CD4-positive, alpha-beta T cell treated with Interferon gamma for 1 hour (primary cell): ENCODE results near the gene COL5A1.
"Not testable (repeated sequence)": the region's sequence is repeated elsewhere in the genome, so short reads cannot be mapped to it uniquely, and the experiment has no call there.

ENCODE experiments used
- DNase-seq: peaks from one replicate; pipeline ENCODE4 v3.0.0-alpha.2; 2020

COL5A1 gene

DNA sequence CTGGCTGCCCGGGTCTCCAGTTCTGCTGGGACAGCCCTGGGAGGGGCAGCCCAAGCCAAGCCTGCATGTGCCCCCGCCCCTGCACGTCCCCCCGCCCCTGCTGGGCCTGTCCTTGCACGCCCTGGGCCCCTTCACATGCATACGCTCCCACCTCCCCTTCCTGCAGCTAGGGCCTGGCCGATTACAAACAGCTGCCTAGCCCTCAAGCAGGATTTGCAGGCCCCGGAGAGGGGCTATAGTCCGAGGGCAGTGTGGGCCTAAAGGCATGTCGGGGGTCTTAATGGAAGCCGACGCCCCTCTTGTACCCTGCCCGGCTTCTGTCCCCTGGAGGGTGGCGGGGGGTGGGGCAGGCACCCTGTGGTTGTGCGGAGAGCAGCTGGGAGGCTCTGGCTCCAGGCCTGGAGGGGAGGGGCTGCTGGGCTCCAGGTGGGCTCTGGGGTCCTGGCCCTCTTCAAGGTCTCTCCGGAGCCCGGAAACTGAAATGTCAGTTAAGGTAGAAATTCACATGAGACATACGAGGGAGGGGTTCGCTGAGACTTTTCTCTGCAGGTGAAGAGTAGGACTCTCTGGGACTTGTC is 16.9 kb downstream of the COL5A1 start:
- no peak for DNase-seq

DNA sequence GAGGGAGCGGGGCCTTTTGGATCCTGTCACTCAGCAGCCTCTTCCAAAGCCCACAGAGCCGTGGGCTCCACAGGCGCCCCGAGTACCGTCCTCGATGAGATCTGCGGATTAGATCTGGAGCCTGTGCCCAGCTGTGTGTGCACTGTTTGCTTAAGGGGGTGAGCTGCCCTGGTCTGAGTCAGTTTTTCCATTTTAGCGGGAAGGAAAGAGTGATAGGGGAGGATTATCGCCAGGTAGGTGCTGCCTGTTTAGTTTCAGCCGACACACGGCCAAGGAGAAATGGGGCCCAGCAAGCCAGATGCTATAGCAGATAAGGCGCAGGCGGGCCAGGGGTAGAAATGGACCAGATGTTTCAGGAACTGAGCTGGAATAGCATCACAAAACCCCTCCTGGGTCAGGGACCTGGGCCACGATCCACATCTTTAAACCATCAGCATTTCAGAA is 18.1 kb downstream of the COL5A1 start:
- DNase-seq: no peak

DNA sequence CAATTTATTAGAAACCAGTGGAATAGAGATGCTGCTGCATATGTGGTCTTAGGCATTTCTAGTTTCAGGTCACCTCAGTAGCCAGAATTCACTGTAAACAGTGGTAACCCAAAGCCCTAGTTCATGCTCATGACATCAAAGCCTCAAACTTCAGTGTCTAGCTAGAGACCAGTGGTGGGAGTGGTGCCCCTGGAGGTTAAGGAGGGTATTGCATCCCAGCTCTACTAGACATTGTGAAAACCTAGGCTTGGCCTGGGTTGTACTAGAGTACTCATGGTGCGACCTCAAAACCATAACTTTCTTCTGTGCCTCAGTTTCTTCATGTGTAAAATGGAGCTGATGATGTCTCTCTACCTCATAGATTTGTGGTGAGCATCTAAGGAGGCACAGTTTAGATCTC is 18.8 kb downstream of the COL5A1 start:
- no peak for DNase-seq

DNA sequence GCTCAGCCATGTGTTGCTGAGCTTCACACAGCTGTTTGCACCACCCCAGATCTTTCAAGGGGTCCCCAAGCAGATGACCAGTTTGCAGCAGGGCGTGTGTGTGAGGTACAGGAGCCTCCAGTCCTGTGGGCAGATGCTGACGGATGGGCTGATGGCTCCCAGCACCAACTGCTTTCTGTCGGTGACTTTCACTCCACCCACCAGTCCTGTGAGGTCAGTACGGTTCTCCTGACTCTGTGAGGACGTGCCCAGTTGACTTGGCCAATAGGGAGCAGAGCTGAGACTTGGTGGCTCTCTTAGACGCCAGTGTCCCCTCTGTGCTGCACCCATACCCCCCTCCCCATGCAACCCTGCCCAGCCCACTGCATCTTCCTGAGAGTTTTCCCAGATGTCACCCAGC is 19.7 kb downstream of the COL5A1 start:
- no peak for DNase-seq

DNA sequence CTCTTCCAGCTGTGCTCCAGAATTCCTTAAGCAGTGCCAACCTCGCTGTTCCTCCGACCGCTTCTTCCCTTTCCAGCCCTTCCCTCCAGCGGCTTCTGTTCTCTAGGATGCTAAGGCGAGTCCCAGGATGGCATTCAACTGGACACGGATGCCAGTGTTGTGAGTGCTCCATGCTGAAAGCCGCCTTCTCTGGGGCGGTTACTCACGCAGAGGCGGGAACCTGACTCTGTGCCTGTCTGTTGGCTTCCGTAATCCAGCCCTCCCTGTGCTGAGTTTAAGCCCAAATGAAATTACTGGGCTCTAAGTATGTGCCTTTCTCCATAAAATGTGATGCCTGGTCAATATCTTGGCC is 20.2 kb downstream of the COL5A1 start:
- DNase-seq: no peak

DNA sequence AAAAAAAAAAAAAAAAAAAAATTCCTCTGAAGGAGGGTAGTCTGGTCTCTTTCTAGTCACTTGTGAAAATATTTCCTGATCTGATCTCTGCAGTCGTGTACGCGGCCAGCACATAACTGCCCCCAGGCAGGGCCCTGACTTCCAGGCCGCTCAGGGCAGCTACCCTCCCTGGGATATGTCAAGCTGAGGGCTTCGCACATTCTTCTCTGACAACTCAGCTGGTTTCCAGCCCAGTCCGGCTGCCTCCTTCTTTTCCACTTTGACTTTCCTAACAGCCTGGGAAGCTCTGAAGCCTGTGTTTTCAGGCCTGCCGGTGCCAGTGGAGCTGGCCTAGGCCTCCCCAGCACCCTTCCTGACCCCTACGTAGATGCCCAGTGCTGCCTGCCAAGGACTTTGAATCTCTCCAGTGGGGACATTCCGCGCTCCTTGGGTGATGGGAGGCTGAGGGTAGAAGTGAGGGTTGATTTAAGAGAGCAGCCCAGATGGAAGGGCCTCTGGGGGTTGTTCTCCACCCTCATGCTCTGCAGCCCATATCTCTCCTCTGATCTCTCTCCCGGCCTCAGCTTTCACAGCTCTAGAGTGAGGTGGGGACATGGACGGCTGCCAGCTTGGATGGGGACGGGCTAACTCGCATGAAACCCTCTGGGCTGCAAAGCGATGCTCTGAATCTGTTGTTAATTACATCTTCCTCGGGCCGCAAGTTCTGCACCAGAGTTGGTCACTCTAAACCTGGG is 20.7 kb downstream of the COL5A1 start:
- no peak for DNase-seq

DNA sequence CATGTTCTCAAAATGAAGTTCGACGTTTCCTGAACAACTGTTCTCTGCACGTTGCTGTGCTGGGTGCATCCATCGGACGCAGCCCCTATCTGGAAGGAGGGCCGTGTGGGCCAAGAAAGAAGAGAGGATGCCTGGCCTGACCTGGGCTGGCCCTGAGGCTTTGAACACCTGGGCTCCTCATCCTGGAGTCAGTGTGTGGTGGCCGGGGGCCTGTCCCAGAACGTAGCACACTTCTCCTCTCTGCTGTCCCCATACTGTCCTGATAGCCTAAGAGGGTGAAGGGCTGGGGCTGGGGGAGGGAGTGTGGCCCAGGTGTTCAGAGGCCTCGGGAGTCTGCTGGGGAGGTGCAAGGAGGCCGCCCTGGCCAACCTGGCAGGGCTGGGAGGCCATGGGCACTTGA is 21.5 kb downstream of the COL5A1 start:
- DNase-seq: no peak

DNA sequence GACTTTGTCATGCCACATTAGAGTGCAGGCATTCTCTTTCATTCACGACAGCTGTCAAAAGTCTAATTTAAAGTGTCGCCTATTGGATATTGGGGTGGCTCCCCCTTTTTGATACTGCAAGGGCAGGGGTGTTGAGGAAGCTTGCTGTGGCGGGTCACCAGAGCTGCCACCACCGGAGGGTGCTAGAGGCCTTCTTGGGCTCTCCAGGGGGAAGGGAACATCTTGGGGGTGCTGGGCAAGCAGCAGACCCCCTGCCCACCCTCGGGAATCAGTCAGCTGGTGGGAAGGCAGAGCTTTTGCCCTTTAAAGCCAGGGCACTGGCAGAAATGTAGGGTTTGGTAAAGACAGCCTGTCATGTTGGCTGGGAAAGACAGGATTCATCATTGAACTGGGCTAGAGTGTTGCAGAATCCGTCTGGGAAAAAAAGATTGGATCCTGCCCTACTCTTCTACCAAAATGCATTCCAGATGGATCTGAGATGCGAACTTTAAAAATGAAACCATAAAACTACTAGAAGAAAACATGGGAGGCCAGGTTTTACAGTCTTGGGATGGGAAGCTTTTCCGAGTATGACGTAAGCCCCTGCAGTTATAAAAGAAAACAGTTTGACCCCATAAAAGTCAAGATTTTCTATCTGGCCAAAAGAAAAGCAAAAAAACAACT is 22.3 kb downstream of the COL5A1 start:
- no peak for DNase-seq

DNA sequence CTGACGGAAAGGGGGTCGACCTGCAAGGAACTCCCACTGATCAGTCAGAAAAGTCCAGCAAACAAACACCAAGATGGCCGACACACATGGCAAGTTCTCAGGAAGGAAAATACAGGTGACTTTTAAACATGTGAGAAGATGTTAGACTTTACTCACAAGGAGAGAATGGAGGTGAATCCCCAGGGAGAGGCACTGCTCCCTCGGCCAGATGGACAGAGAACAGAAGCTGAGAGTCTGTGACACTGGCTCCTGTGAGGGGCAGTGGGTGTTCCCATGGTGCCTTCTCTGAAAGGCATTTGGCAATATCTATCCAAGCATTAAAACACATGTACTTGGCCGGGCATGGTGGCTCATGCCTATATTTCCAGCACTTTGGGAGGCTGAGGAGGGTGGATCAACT is 22.8 kb downstream of the COL5A1 start:
- DNase-seq: no peak

DNA sequence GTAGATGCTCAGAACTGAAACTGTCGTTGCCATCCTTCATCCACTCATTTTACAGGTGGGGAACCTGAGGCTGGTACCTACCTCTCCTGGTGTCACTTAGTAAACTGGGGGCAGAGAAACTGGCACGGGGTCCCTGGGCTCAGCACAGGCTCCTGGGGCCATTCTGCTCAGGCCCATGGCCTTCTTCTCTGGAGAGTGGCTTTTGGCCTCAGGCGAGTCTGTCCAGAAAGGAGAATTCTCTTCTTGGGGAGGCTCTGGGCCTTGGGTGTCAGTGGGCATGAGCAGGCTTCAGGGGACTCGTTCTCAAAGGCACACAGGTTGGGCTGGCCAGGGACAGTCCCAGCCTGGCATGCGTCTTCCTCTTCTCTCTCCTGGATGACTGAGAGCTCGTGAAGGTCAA is 24.6 kb downstream of the COL5A1 start:
- DNase-seq: no peak

DNA sequence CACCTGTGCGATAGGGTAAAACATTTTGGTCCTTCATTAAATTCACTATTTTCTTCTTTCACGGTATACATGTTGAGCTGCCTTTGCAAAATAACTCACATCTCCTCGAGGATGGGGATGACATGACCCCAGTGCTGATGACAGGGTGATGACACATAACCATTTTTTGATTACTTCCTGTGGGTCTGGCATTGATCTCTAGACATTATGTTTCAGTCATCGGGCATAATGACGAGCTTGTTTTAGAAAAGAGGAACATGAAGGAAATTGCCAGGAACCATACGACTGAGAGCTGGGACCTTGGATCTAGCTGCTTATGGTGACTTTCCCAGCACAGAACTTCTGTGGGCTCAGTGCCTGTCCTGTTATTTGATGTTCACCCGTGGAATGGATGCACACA is 25.2 kb downstream of the COL5A1 start:
- no peak for DNase-seq

DNA sequence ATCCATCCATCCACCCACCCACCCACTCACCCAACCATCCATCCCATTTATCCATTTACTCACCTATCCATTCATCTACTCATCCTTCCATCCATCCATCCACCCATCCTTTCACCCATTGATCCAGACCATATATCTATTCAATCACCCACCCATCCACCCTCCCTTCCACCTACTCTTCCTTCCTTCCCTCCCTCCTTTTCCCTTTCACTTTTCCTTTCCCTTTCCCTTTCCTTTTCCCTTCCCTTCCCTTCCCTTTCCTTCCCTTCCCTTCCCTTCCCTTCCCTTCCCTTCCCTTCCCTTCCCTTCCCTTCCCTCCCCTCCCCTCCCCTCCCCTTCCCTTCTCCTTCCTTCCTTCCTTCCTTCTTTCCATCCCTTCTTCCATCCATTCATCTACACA is 27.4 kb downstream of the COL5A1 start:
- DNase-seq: not testable (repeated sequence)

DNA sequence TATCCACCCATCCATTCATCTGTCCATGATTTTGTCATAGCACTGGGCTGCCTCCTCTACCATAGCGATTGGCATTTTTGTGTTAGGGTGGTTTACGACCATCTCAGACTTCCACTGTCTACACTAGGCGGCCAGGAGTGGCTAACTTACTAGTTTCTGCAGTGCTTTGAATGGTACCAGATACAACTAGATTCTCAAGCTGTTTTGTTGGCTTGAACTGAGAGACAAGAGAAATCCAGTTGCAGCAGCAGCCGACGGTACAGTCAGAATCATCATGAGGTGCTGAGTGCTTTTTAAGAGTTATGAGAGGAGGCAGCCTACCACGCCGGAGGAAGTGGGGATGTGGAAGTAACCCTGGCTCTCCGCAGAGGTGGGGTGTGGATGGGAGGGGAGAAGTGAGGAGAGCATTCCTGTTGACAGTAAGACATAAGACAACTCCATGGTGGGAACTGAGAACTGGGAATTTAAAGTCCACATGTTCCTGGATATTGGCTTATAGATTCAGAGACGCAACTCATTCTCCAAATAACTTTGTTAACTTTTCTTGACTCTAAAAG is 27.9 kb downstream of the COL5A1 start:
- no peak for DNase-seq

DNA sequence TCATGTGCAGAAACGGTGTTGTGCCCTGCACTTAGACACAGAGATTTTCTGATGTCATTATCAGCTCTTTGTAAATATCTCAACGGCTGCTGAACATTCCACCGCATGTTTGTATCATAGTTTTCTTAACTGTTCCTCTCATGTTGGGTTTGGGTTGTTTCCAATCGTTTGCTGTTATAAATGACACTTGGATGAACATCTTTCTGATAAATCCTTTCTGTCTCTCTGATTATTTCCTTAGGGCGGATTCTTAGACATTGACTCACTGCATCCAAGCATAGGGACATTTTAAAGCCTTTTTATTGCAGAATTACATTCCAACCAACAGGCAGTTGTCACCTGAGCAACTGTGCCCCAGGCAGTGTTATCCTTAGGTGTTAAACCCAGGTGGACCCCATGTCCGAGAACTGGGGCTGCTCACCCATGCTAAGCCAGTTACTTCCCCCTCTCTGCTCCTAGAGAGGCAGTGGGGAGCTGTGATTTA is 28.5 kb downstream of the COL5A1 start:
- DNase-seq: no peak

DNA sequence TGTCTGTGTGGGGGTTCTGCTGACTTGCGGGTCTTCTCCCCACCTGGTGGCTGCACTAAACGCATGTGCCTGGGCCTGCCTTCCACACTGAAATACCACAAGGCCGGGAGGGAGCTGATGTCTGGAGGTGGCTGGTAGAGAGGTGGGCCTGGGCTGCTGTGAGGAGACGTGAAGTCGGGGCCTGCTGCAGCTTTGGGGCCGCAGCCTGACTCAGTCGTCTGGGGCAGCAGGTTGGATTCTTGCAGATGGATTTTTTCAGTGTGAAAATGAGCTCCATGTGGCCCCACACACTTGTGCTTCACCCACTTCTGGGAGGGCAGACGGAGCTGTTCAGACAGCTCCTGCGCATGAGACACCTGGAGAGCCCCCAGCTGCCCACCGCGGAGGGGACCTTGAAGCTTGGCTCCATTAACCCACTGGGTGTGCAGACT is 29.3 kb downstream of the COL5A1 start:
- no peak for DNase-seq

DNA sequence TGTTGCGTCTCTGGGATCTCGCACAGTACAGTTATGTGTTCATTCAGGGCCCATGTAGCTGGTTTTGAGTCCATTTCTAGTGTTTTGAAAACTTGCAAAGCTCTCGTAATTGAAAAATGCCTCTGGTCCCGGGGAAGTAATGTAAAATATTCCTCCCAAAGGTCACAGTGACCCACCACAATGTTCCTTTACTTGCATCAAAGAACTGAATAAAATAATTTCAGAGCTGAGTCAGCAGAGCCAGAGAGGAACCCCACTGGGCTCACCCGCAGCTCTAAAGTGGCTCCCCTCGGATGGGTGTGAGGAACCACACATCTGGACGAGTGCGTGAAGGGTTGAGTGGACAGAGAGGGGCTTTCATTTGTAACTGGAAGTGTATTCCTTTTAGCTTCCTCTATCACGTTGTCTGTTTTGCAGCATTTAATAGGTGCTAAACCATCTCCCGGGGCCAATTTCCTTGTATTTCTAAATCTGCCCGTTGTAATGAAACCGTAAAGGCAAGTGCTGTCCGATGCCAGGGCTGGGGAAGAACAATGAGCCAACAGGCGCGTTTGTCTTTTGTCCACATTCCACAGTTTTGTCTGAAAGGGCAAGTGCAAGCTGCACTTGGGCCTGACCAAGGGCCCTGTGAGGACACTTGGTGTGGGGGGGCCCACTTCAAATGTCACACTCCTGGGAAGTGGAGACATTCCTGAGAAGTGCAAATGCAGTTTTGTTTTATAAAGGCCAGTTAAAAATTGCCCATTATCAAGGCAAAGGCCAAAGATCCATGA is 29.9 kb downstream of the COL5A1 start:
- no peak for DNase-seq

DNA sequence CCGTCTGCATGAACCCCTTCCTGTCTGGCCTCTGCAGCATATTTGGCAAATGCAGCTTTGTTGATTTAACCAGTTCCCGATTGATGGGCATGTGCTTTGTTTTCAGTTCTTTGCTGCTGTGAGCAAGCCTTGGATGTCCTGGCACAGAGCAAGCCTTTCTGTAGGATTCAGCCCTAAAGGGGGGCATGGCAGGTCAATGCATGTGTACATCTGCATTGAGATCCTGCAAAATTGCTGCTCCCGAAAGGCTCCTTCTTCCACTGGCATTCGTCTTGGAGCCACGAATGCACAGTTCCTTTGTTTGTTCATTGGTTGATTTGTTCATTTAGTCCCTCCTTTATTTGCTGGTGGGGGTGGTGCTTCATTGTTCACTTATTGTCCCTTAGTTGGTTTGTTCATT is 34.8 kb downstream of the COL5A1 start:
- DNase-seq: no peak

DNA sequence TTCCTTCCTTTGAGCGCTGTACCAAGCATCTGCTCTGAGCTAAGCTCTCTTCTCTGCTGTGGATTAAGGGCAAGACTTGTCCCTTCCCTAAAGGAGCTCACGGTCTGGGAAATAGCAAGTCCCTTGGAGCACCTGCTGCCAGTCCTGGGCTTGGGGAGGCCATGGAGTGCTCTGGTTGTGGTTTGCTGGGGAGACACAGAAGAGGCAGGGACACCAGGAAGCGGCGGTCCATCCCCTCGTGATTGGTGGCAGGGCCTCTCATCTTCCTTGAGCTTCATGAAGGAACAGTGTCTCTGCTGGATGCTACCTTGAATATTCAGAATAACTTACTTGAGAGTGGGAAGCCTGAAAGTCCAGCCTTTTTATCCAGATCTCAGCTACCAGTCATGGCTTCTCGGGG is 35.3 kb downstream of the COL5A1 start:
- no peak for DNase-seq

DNA sequence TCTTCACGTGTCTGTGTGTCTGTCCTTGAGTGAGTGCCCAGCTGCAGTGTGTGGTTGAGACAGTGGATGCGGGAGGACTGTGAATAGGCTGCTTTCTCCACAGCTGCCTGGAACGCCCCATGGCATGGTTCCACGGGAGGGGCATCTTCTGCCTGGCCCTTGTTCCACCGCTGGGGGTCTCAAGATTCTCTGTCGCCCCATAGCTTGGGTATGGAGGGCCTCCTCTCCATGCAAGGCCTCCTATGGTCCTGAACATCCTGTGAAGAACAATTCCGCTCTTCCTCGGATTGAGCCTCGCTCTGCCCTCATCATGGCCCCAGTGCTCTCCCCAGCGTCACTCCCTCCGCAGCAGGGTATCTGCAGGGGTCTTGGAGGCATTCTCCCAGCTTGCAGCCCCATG is 36.1 kb downstream of the COL5A1 start:
- DNase-seq: no peak

DNA sequence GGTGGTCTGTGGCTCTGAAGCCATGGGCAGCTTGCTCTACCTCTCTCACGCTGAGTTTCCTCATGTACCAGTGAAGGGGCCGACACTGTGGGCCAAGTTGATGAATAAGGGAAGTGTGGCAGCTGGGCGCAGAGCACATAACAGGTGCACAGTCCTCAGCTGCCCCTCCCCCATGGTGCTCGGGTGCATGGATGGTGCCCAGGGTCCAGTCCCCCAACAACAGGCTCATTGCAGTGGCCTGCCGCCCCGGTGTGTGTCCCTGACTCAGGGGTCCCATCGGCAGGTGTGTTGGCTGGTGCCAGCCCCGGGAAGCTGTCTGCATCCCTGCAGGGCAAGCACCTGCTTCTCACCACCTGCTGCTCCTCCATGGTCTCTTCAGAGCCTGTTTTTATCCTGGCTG is 36.6 kb downstream of the COL5A1 start:
- no peak for DNase-seq

DNA sequence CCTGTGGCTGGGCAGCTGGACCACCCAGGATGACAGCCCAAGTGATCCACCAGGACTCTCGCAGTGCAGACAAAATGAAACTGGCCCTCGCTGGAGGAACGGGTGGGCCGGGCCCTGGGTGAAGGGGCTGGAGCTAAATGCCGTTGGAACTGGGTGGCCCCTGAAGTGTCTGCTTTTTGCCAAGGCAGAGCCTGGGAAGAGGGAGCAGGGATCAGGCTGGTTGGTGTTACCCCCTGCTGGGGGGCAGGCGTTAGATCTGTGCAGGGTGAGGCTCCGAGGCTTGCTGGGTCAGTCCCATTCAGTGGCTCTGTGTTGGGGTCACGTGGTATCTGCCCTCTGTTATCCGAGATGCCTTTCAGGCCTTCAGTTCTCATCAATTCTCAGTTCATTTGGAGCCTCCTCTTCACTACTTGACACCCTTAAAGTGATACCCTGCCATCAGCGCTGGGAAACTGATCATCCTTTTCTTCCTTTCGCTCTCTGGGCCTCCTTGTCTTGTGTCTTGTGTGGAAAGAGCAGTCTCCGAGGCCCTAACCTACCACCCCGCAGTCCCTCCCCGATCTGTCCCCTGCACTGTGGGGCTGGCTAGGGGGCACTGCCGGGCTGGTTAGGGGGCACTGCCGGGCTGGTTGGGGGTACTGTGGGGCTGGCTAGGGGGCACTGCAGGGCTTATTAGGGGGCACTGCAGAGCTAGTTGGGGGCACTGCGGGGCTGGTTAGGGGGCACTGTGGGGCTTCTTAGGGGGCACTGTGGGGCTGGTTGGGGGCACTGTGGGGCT is 37.3 kb downstream of the COL5A1 start:
- DNase-seq: no peak

DNA sequence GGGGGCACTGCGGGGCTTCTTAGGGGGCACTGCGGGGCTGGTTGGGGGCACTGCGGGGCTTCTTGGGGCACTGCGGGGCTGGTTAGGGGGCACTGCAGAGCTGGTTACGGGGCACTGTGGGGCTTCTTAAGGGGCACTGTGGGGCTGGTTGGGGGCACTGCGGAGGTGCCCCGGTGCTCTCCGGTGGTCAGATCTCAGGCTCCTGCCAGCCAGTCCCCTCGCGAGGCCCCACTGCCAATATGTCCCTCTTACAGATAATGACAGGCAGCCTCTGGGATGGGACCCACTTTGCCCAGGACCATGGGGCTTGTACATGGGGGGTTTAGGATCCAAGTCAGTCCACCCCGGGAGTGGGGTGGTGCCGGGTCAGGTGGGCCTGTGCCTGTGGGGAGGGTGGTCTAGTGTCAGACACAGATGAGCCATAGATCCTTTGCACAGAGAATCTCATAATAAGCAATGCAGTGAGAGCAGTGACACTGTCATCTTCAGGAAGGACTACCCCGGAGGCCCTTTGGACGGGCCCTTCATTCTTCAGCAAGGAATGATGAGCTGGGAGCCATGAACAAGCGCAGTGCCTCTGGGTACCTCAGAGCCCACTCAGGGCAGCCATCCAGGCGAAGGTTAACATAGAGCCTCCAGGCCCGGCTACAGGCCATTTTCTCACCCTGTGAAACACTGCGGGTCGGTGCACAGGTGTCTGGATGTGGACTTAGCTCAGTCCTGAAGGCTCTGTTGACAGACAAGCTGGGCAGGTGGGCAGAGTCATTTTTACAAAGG is 38.2 kb downstream of the COL5A1 start:
- no peak for DNase-seq
